AG04450 (cell line): ENCODE results near the gene DUXB. TPM values are rescaled to one million over a fixed set of nuclear protein-coding genes. Genes with fewer than 3 reads are reported as not detected.

Experiments
- CTCF ChIA-PET: fragments of 300-600, 350-600 bp; formaldehyde crosslinking; extraction: SDS; loops from one replicate; lab custom pipeline; 2022; ENCODE audit warnings: antibody characterized with exemption, inconsistent platforms; lab: Charles Lee
- POLR2A ChIA-PET: fragments of 350-600 bp; formaldehyde crosslinking; extraction: SDS; loops from one replicate; lab custom pipeline; 2021; ENCODE audit warnings: antibody characterized with exemption, inconsistent platforms; lab: Yijun Ruan, JAX
- DNase-seq: peaks from one replicate; pipeline ENCODE4 v3.0.0-alpha.2; 2011; ENCODE audit warnings: low read depth, low spot score
- H3K27ac ChIP-seq: one replicate; pipeline ENCODE4 v1.5.1; 2012; ENCODE audit warnings: low read depth, low read length, control low read depth
- H3K27me3 ChIP-seq: one replicate; pipeline ENCODE4 v1.6.0; 2012; ENCODE audit warnings: low read length; ENCODE audit not compliant: control insufficient read depth, insufficient read depth
- H3K4me3 ChIP-seq: 2 replicates; pipeline ENCODE4 v1.5.1; 2011; ENCODE audit warnings: mild to moderate bottlenecking, low read depth, low read length, control low read depth
- H3K9me3 ChIP-seq: 2 replicates; pipeline ENCODE4 v1.5.1; 2012; ENCODE audit warnings: low read length; ENCODE audit not compliant: control insufficient read depth, insufficient read depth
- polyA plus RNA-seq: library from polyadenylated mRNA; depleted of rRNA; stranded (reverse); fragments of >200 nt; gene quantifications from 2 replicates; pipeline ENCODE4 v1.2.3, GENCODE V29; 2011
- TF ChIP-seq, protein P1 (sequence below): IDR thresholded peaks from 2 replicates; pipeline ENCODE4 v1.5.1; 2011; ENCODE audit warnings: low read depth, low read length, control low read depth, inconsistent platforms

Gene DUXB
- polyA plus RNA-seq, 1 experiment = not detected

GRCh38 chr16:75679366-75679765 lies 21.9 kb downstream of the DUXB start:
- ChIA-PET POLR2A (no interaction called here), CTCF (no interaction called here)
- H3K27me3 ChIP-seq = peaks cover 4% of the 10 kb centered on the region
- no peak overlapping the region for H3K4me3 ChIP-seq
- H3K9me3 ChIP-seq = peaks cover under 1% of the 10 kb centered on the region; the same call in 1 of the 2 replicates
- TF ChIP-seq, protein P1, sequence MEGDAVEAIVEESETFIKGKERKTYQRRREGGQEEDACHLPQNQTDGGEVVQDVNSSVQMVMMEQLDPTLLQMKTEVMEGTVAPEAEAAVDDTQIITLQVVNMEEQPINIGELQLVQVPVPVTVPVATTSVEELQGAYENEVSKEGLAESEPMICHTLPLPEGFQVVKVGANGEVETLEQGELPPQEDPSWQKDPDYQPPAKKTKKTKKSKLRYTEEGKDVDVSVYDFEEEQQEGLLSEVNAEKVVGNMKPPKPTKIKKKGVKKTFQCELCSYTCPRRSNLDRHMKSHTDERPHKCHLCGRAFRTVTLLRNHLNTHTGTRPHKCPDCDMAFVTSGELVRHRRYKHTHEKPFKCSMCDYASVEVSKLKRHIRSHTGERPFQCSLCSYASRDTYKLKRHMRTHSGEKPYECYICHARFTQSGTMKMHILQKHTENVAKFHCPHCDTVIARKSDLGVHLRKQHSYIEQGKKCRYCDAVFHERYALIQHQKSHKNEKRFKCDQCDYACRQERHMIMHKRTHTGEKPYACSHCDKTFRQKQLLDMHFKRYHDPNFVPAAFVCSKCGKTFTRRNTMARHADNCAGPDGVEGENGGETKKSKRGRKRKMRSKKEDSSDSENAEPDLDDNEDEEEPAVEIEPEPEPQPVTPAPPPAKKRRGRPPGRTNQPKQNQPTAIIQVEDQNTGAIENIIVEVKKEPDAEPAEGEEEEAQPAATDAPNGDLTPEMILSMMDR = no peak
- DNase-seq = no peak
- no peak overlapping the region for H3K27ac ChIP-seq

DNA sequence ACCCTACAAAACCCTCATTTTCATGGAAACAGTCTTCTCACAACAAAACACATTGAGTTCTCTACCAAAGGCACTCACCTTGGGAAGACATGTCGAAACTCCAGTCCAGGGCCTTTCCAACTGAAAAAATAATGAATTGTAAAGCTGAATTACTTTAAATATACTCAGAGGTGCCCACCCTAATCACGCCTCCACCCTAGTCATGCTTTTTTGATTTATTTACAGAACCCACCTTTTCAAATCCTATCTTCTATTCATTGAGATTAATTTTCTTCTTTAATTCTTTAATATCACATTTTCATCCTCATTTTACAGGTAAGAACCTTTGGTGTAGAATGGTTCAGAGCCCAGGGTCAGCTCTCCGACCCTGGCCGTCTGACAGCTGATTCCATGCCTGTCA lies 24.4 kb downstream of the DUXB start, which contains the start of gene CPHXL2:
TSS of gene CPHXL2 (minus strand) at position 101 of the 400 bp plus-strand sequence. CDS start at position 91, 10 bp downstream.
- no peak within 1 kb of the TSS for H3K4me3 ChIP-seq
- TF ChIP-seq, protein P1 = no peak
- peaks cover 4% of the 10 kb centered on the region for H3K27me3 ChIP-seq
- POLR2A ChIA-PET = no interaction called here
- no peak within 1 kb of the TSS for H3K27ac ChIP-seq
- DNase-seq = no peak
- CTCF ChIA-PET = interaction anchor here (0.8 kb wide), 1 partner anchor 28 kb away, joined by 3 read pairs; no protein-coding TSS in a partner anchor
- no peaks in the 10 kb centered on the region for H3K9me3 ChIP-seq

DNA sequence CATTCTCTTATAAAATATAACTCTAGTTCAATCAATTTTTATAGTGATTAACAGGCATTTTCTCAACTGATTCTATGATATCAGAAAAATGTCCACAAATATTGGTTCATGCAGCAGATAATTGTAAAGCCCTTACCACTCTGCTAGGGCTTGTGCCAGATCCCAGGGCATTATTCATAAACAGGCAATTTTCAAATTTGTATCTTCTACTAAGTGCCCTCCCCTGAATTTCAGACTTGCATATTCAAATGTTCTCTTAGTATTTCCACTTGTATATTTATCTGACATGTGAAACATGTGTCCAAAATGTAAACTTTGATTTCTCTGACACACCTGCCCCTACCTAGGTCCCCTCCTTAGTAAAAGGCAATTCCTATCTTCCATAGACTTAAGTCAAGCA lies 33.8 kb downstream of the DUXB start:
- DNase-seq = no peak
- Histone ChIP-seq H3K4me3 (no peak overlapping the region), H3K27ac (no peak overlapping the region), H3K9me3 (no peaks in the 10 kb centered on the region), H3K27me3 (no peaks in the 10 kb centered on the region)
- POLR2A ChIA-PET = no interaction called here
- CTCF ChIA-PET = no interaction called here
- TF ChIP-seq, protein P1 = no peak

DNA sequence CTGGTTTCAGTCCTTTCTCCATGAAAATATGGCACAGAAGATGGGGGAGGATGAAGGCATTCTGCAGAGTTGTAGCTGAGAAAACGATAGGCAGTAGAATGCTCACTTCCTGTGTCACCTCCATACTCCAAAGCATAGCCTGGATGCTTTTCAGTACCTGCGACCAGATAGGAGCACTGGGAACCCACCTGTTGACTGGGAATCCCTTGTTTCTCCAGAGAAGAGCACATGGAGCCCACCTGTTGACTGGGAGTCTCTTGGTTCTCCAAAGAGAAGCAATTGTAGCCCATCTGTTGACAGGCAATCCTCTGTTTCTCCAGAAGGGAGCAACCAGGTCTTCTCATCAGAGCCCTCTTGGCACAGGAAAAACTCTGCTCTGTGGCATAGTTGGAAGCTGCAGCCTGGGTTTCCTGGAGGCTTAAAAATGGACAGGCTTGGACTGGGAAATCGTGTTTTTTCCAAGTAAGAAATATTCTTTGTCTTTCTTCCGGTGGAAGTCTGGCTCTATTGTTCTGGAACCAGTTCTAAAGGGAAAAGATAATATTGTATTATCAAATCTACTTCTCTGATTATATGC lies 40.4 kb downstream of the DUXB start:
- Histone ChIP-seq H3K9me3 (no peaks in the 10 kb centered on the region), H3K4me3 (no peak overlapping the region), H3K27ac (no peak overlapping the region), H3K27me3 (no peaks in the 10 kb centered on the region)
- no peak for DNase-seq
- TF ChIP-seq, protein P1 = no peak
- ChIA-PET POLR2A (no interaction called here), CTCF (no interaction called here)

DNA sequence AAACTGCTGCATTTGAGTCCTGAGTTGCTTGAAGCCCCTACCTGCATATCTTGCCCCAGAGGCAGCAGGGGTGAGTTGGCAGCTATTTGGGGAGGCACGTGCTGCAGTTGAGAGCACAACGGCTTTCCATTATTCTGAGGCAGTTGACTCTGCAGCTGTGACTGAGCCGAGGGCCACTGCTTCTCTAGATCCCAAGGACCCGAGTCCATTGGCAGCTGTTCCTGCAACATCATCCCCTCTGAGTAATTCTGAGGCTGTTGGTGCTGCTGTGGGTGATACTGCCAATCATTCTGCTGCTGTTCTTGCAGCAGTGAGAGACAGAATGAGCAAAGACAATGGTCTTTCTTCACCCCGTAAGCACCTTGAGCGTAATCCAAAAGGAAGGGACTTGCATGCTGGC lies 40.9 kb downstream of the DUXB start:
- CTCF ChIA-PET = interaction anchor here (0.7 to 1.6 kb wide), 2 partner anchors 104 to 987 kb away, joined by 4 to 16 read pairs; no protein-coding TSS in a partner anchor
- Histone ChIP-seq H3K9me3 (no peaks in the 10 kb centered on the region), H3K27me3 (no peaks in the 10 kb centered on the region), H3K4me3 (no peak overlapping the region), H3K27ac (no peak overlapping the region)
- TF ChIP-seq, protein P1 = no peak
- POLR2A ChIA-PET = interaction anchor here (1.1 kb wide), 1 partner anchor 13 kb away, joined by 5 read pairs; the partner anchor contains the start of genes KARS1 and TERF2IP
- no peak for DNase-seq
